GM19438 (cell line): ENCODE measurements around the gene APOBEC3G.
"Not testable (repeated sequence)": the region's sequence is repeated elsewhere in the genome, so short reads cannot be mapped to it uniquely, and the experiment has no call there.

Experiments
- ATAC-seq: cut with Tn5 transposase; IDR thresholded peaks from one replicate; pipeline ENCODE4 v1.9.1; 2021; ENCODE audit warnings: low read depth; ENCODE audit not compliant: unreplicated experiment

The APOBEC3G gene

GRCh38 chr22:39077026-39077840 lies at the start of gene APOBEC3G:
APOBEC3G (plus strand) TSS chr22:39077275; CDS start chr22:39077362, 87 bp downstream.
- ATAC-seq = peak; percentile 56

GRCh38 chr22:39027717-39028116 lies 49.4 kb upstream of the APOBEC3G start:
- ATAC-seq = no peak

- ATAC-seq = no peak
Observed at GRCh38 chr22:39028281-39028680, 48.8 kb upstream of the APOBEC3G start.

GRCh38 chr22:39029227-39029626 lies 47.8 kb upstream of the APOBEC3G start:
- ATAC-seq = no peak

GRCh38 chr22:39030705-39031104 lies 46.4 kb upstream of the APOBEC3G start:
- ATAC-seq = no peak

GRCh38 chr22:39031434-39032295 lies 45.4 kb upstream of the APOBEC3G start:
- not testable (repeated sequence) for ATAC-seq

GRCh38 chr22:39037071-39037470 lies 40.0 kb upstream of the APOBEC3G start:
- not testable (repeated sequence) for ATAC-seq

- ATAC-seq = no peak
Observed at GRCh38 chr22:39039306-39040126, 37.6 kb upstream of the APOBEC3G start.

- ATAC-seq = not testable (repeated sequence)
Observed at GRCh38 chr22:39040155-39040537, 36.9 kb upstream of the APOBEC3G start.

- peak; percentile 96 for ATAC-seq
Observed at GRCh38 chr22:39040538-39041296, 36.4 kb upstream of the APOBEC3G start, which contains the start of gene APOBEC3F. APOBEC3F (plus strand) TSS chr22:39040864; CDS start chr22:39040961, 97 bp downstream.

GRCh38 chr22:39041908-39042307 lies 35.2 kb upstream of the APOBEC3G start:
- no peak for ATAC-seq

- not testable (repeated sequence) for ATAC-seq
Observed at GRCh38 chr22:39043063-39043462, 34.0 kb upstream of the APOBEC3G start.

- not testable (repeated sequence) for ATAC-seq
Observed at GRCh38 chr22:39045136-39045535, 31.9 kb upstream of the APOBEC3G start.

GRCh38 chr22:39049486-39049885 lies 27.6 kb upstream of the APOBEC3G start:
- ATAC-seq = not testable (repeated sequence)

- ATAC-seq = not testable (repeated sequence)
Observed at GRCh38 chr22:39051844-39052495, 25.1 kb upstream of the APOBEC3G start.

GRCh38 chr22:39055658-39056057 lies 21.4 kb upstream of the APOBEC3G start:
- ATAC-seq = no peak

- not testable (repeated sequence) for ATAC-seq
Observed at GRCh38 chr22:39061290-39061689, 15.8 kb upstream of the APOBEC3G start.

- ATAC-seq = not testable (repeated sequence)
Observed at GRCh38 chr22:39061951-39062350, 15.1 kb upstream of the APOBEC3G start.

- ATAC-seq = not testable (repeated sequence)
Observed at GRCh38 chr22:39063904-39064303, 13.2 kb upstream of the APOBEC3G start.
